K562 (cell line): Measurements from ENCODE around the gene PPP1R14B. TPM values are rescaled to one million over a fixed set of nuclear protein-coding genes. Genes with fewer than 3 reads are reported as not detected.

Source experiments
- ATAC-seq: fragments of 200-7000 bp; cut with Tn5 transposase; 3 replicates; pipeline ENCODE4 v1.9.1; 2020; ENCODE audit warnings: moderate library complexity
- BruUV-seq: library from RNA; stranded (reverse); fragments of 400-500 nt; replicated peaks from 2 replicates; lab custom pipeline; 2021; lab: Mats Ljungman, UMichigan
- CTCF ChIA-PET: fragments of 300-600 bp; formaldehyde crosslinking; extraction: SDS; loops from one replicate; lab custom pipeline; 2021; ENCODE audit warnings: low intra/inter-chr PET ratio; lab: Yijun Ruan, JAX
- POLR2A ChIA-PET: fragments of 300-600, 350-650 bp; sonication (Branson Sonifier 250); formaldehyde crosslinking; extraction: SDS; loops from one replicate; lab custom pipeline; 2021; ENCODE audit warnings: antibody characterized with exemption, inconsistent platforms; lab: Yijun Ruan, JAX
- DNase-seq, 4 experiments: peaks; one replicate each; pipeline versions ENCODE4 v3.0.0 to v3.0.0-alpha.2; 2011 to 2018; ENCODE audit warnings: low spot score in 3 of 4, mixed read lengths in 3 of 4; ENCODE audit errors: extremely low read depth in 1 of 4
- FAIRE-seq: peaks from 2 replicates; lab custom pipeline; 2011; peaks lifted over from hg19 to GRCh38; lab: Jason Lieb, UNC
- H2AFZ ChIP-seq: 2 replicates; pipeline ENCODE4 v1.6.0; 2011; ENCODE audit warnings: low read depth, low read length, control low read depth, inconsistent platforms
- H3K27ac ChIP-seq: fragments of 200-600 bp; 3 replicates; pipeline ENCODE4 v1.8.0; 2011; ENCODE audit warnings: low read depth, mild to moderate bottlenecking, control low read depth, inconsistent platforms, low read length, moderate library complexity, mixed read lengths; ENCODE audit errors: extremely low read depth
- H3K27me3 ChIP-seq, 2 experiments: fragments of 300-600 bp in 1 of 2; 2 replicates in 1 of 2; 3 replicates in 1 of 2; pipeline versions ENCODE4 v1.6.0 to v1.8.0; 2011; ENCODE audit warnings: inconsistent platforms in 2 of 2, low read length in 2 of 2, mild to moderate bottlenecking in 1 of 2, mixed read lengths in 1 of 2, moderate library complexity in 1 of 2; ENCODE audit not compliant: control insufficient read depth in 2 of 2, insufficient read depth in 2 of 2
- H3K36me3 ChIP-seq: fragments of 300-600 bp; 3 replicates; pipeline ENCODE4 v1.8.0; 2011; ENCODE audit warnings: mild to moderate bottlenecking, low read length, inconsistent platforms; ENCODE audit not compliant: control insufficient read depth, insufficient read depth
- H3K4me1 ChIP-seq, 2 experiments: fragments of 200-600 bp in 1 of 2; replicated peaks in 1 of 2; 2 replicates in 1 of 2; 3 replicates in 1 of 2; pipeline versions ENCODE4 v1.5.1 to v1.8.0; 2011; ENCODE audit warnings: inconsistent platforms in 2 of 2, low read length in 2 of 2, mild to moderate bottlenecking in 1 of 2, mixed read lengths in 1 of 2, moderate library complexity in 1 of 2; ENCODE audit not compliant: control insufficient read depth in 2 of 2, insufficient read depth in 2 of 2
- H3K4me2 ChIP-seq: 2 replicates; pipeline ENCODE4 v1.6.1; 2011; ENCODE audit warnings: low read length, control low read depth, inconsistent platforms, mixed read lengths; ENCODE audit not compliant: insufficient read depth
- H3K4me3 ChIP-seq: fragments of 200-600 bp; sonication (generic), shearing (Covaris generic); 2 replicates; pipeline ENCODE4 v1.5.1; 2016; ENCODE audit warnings: control low read depth, inconsistent platforms
- H3K79me2 ChIP-seq: fragments of 200-600 bp; 3 replicates; pipeline ENCODE4 v1.8.0; 2011; ENCODE audit warnings: low read length, inconsistent platforms; ENCODE audit not compliant: control insufficient read depth, insufficient read depth
- H3K9ac ChIP-seq, 2 experiments: 2 replicates each; pipeline versions ENCODE4 v1.6.0 to v1.6.1; 2011; ENCODE audit warnings: low read depth in 2 of 2, low read length in 2 of 2, control low read depth in 1 of 2, inconsistent platforms in 1 of 2, mild to moderate bottlenecking in 1 of 2, mixed read lengths in 1 of 2; ENCODE audit not compliant: insufficient read depth in 1 of 2
- H3K9me1 ChIP-seq: one replicate; pipeline ENCODE4 v1.6.0; 2011; ENCODE audit warnings: inconsistent platforms, mild to moderate bottlenecking, low read length, moderate library complexity; ENCODE audit not compliant: control insufficient read depth, insufficient read depth
- H3K9me3 ChIP-seq: replicated peaks from 2 replicates; pipeline ENCODE4 v1.5.1; 2011; ENCODE audit warnings: low read depth, low read length, inconsistent platforms; ENCODE audit not compliant: control insufficient read depth, insufficient read depth
- H4K20me1 ChIP-seq: replicated peaks from 2 replicates; pipeline ENCODE4 v1.6.1; 2011; ENCODE audit warnings: low read length, inconsistent platforms, mixed read lengths; ENCODE audit not compliant: control insufficient read depth, insufficient read depth
- EP300 ChIP-seq: IDR thresholded peaks from 2 replicates; pipeline ENCODE4 v1.6.1; 2012; ENCODE audit warnings: low read length, improper control_type of control experiment
- NFE2 ChIP-seq: IDR thresholded peaks from 2 replicates; pipeline ENCODE4 v1.6.1; 2014; ENCODE audit warnings: antibody characterized with exemption, low read depth
- POLR2H ChIP-seq: IDR thresholded peaks from 2 replicates; pipeline ENCODE4 v1.6.1; 2016; ENCODE audit warnings: missing genetic modification characterization, low read depth, mild to moderate bottlenecking, control low read depth, missing compliant biosample characterization, moderate library complexity
- RBM25 ChIP-seq: fragments of 200-400 bp; formaldehyde crosslinking; IDR thresholded peaks from 2 replicates; pipeline ENCODE4 v1.6.1; 2018; ENCODE audit warnings: low read length, low read depth, moderate library complexity; ENCODE audit not compliant: severe bottlenecking
- ZKSCAN3 ChIP-seq: fragments of 250-450 bp; sonication (Bioruptor Pico); IDR thresholded peaks from 2 replicates; pipeline ENCODE4 v1.4.0; 2020
- WGBS: fragments of 100-300 bp; shearing (Covaris generic); methylation state at CpG from one replicate; pipeline ENCODE4 v1.1.6; 2016; ENCODE audit warnings: low coverage, mixed read lengths; ENCODE audit not compliant: insufficient coverage; ENCODE audit errors: missing lambda C conversion rate; 5-methylcytosine and 5-hydroxymethylcytosine counted together
- in situ Hi-C: fragments of 300-500 bp; cut with MboI; formaldehyde crosslinking; loops from 4 replicates; pipeline ENCODE4 v1.15.0; 2018; ENCODE audit warnings: inconsistent platforms, mixed read lengths
- intact Hi-C: fragments of 100-400 bp; cut with micrococcal nuclease; formaldehyde crosslinking; loops from 2 replicates; pipeline ENCODE4 v1.14.2; 2022
- polyA plus RNA-seq, 8 experiments: library from polyadenylated mRNA; depleted of rRNA in 4 of 8; stranded (reverse) in 5 of 8; unstranded in 3 of 8; fragments of >200 nt; fragmentation: Nextera tagmentation in 2 of 8; fragmentation: Illumina TruSeq in 1 of 8; extraction: Ambion mirVana in 2 of 8; extraction: Trizol in 1 of 8; gene quantifications; 2 replicates each; pipeline versions ENCODE4 v1.2.1 to v1.2.3, GENCODE V29; 2011 to 2014; ENCODE audit warnings: inconsistent platforms in 1 of 8, missing spikeins in 1 of 8
- total RNA-seq, 7 experiments: library from RNA; depleted of rRNA in 6 of 7; stranded (reverse); fragments of >200 nt in 6 of 7; fragmentation: Illumina TruSeq in 2 of 7; extraction: Trizol in 2 of 7; gene quantifications; 2 replicates each; pipeline versions ENCODE4 v1.2.1 to v1.2.3, GENCODE V29; 2011 to 2021; ENCODE audit warnings: low replicate concordance in 1 of 7
- TF ChIP-seq, protein P1 (sequence below): fragments of 450-650 bp; IDR thresholded peaks from 2 replicates; pipeline ENCODE4 v1.6.1; 2016; ENCODE audit warnings: low read depth
- TF ChIP-seq, protein P2 (sequence below): sonication (generic); IDR thresholded peaks from 2 replicates; pipeline ENCODE4 v1.6.1; 2016

PPP1R14B gene
- total and polyA plus RNA-seq, 9 of the 15 experiments (the other 6 are each of a cell fraction or from before 2014, with no cell fraction given): 7.7 to 566 (median 212) TPM

DNA sequence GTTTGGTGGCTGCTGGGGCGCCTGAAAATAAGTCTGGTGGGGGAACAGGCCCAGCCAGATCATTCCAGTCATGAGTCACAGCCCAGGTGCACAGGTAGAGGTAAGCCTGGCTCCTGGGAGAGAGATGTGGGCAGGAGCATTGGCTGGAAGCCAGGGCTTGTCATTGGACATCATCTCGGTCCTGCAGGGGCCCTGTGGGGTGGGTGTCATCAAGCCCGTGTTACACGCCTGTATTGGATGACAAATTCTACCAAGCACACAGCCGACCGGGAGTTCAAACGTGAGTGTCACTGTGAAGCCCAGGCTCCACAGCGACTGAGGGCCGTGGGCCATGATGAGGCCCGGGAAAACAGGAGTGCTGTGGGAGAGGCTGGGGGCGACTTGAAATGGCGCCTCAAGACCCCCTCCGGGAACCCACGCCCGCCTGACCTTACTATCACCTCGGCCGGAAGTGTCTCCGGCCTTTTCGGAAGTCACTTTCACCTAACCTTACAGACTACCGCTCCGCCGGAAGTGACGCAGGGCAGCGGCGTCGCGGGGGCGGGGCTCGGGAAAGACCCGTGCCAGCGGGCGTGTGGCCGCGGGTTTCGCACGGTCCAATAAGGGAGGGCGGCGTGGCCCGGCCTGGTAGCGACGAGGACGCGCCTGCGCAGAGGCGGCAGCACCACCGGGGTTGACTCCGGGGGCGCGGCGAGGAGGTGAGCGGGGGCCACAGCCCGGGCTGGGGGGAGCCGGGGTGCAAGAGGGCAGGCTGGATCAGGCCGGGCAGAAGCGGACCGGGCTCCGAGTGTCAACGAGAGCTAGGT is 6.1 kb downstream of the PPP1R14B start, which contains the start of gene FKBP2:
FKBP2 (plus strand) TSS at position 661 of the 806 bp plus-strand sequence. CDS start 1,293 bp downstream, outside the sequence.
- DNase-seq (peak; percentile 89 to 98 (median 93)), FAIRE-seq (peak; percentile 89), ATAC-seq (peak; percentile 70)
- Histone ChIP-seq H3K79me2 (peaks cover 57% of the 10 kb centered on the region), H3K9me1 (no peaks in the 10 kb centered on the region), H3K36me3 (peaks cover 71% of the 10 kb centered on the region), H3K9ac (peak within 1 kb of the TSS; percentile 93 to 97), H4K20me1 (0 out of 2 replicates have a peak, but pooled peaks cover 3% of the 10 kb centered on the region), H3K27me3 (no peaks in the 10 kb centered on the region), H3K4me2 (peak within 1 kb of the TSS; percentile 92), H3K4me1 (peaks cover 27 to 70% of the 10 kb centered on the region in 2 experiments), H3K9me3 (no peaks in the 10 kb centered on the region), H2AFZ (peak within 1 kb of the TSS; percentile 75), H3K4me3 (peak within 1 kb of the TSS; percentile 99), H3K27ac (peak within 1 kb of the TSS; percentile 95)
- intact Hi-C loops (loop anchor here (10.0 kb wide), 1 partner anchor 64 kb away; the partner anchor contains the start of genes CATSPERZ and ESRRA), in situ Hi-C loops (no loop called here)
- WGBS: under 1% methylated on average over 51 of the region's 58 CpGs
- ChIA-PET CTCF (no interaction called here), POLR2A (interaction anchor here (0.5 to 1.0 kb wide), 11 partner anchors 8 to 700 kb away, joined by 3 to 6 read pairs (median 5); partner anchors contain the start of genes ESRRA and FERMT3)
- BruUV-seq: TSS peak; percentile 85
- TF ChIP-seq, protein P1, sequence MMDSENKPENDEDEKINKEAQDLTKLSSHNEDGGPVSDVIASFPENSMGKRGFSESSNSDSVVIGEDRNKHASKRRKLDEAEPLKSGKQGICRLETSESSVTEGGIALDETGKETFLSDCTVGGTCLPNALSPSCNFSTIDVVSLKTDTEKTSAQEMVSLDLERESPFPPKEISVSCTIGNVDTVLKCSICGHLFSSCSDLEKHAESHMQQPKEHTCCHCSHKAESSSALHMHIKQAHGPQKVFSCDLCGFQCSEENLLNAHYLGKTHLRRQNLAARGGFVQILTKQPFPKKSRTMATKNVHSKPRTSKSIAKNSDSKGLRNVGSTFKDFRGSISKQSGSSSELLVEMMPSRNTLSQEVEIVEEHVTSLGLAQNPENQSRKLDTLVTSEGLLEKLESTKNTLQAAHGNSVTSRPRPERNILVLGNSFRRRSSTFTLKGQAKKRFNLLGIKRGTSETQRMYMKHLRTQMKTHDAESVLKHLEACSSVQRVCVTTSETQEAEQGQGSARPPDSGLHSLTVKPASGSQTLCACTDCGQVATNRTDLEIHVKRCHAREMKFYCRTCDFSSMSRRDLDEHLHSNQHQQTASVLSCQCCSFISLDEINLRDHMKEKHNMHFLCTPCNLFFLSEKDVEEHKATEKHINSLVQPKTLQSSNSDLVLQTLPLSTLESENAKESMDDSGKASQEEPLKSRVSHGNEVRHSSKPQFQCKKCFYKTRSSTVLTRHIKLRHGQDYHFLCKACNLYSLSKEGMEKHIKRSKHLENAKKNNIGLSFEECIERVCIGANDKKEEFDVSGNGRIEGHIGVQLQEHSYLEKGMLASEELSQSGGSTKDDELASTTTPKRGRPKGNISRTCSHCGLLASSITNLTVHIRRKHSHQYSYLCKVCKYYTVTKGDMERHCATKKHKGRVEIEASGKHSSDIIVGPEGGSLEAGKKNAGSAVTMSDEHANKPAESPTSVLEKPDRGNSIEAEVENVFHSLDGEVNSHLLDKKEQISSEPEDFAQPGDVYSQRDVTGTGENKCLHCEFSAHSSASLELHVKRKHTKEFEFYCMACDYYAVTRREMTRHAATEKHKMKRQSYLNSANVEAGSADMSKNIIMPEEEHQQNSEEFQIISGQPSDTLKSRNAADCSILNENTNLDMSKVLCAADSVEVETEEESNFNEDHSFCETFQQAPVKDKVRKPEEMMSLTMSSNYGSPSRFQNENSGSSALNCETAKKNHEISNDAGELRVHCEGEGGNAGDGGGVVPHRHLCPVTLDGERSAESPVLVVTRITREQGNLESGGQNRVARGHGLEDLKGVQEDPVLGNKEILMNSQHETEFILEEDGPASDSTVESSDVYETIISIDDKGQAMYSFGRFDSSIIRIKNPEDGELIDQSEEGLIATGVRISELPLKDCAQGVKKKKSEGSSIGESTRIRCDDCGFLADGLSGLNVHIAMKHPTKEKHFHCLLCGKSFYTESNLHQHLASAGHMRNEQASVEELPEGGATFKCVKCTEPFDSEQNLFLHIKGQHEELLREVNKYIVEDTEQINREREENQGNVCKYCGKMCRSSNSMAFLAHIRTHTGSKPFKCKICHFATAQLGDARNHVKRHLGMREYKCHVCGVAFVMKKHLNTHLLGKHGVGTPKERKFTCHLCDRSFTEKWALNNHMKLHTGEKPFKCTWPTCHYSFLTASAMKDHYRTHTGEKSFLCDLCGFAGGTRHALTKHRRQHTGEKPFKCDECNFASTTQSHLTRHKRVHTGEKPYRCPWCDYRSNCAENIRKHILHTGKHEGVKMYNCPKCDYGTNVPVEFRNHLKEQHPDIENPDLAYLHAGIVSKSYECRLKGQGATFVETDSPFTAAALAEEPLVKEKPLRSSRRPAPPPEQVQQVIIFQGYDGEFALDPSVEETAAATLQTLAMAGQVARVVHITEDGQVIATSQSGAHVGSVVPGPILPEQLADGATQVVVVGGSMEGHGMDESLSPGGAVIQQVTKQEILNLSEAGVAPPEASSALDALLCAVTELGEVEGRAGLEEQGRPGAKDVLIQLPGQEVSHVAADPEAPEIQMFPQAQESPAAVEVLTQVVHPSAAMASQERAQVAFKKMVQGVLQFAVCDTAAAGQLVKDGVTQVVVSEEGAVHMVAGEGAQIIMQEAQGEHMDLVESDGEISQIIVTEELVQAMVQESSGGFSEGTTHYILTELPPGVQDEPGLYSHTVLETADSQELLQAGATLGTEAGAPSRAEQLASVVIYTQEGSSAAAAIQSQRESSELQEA: no peak
- TF ChIP-seq ZKSCAN3 (no peak), POLR2H (tag) (peak; percentile 93), NFE2 (no peak), RBM25 (peak; percentile 79), EP300 (peak; percentile 21; the same call in 1 of the 2 replicates)
- TF ChIP-seq, protein P2, sequence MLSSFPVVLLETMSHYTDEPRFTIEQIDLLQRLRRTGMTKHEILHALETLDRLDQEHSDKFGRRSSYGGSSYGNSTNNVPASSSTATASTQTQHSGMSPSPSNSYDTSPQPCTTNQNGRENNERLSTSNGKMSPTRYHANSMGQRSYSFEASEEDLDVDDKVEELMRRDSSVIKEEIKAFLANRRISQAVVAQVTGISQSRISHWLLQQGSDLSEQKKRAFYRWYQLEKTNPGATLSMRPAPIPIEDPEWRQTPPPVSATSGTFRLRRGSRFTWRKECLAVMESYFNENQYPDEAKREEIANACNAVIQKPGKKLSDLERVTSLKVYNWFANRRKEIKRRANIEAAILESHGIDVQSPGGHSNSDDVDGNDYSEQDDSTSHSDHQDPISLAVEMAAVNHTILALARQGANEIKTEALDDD: no peak
